Fibroblast of the aortic adventitia (primary cell): Measurements from ENCODE around the gene HLTF. TPM values are rescaled to one million over a fixed set of nuclear protein-coding genes. Genes with fewer than 3 reads are reported as not detected.
"Not testable (repeated sequence)": the region's sequence is repeated elsewhere in the genome, so short reads cannot be mapped to it uniquely, and the experiment has no call there.

Experiments
- DNase-seq: peaks from one replicate; pipeline ENCODE4 v3.0.0-alpha.2; 2010; ENCODE audit warnings: low read depth
- H3K4me3 ChIP-seq: 2 replicates; pipeline ENCODE4 v1.5.1; 2011; ENCODE audit warnings: low read depth, mild to moderate bottlenecking, control low read depth, low read length, moderate library complexity
- CTCF ChIP-seq: IDR thresholded peaks from 2 replicates; pipeline ENCODE4 v1.5.1; 2011; ENCODE audit warnings: mild to moderate bottlenecking, low read length, control low read depth, inconsistent platforms; ENCODE audit not compliant: insufficient read depth
- total RNA-seq: library from RNA; depleted of rRNA; stranded (reverse); fragments of >200 nt; gene quantifications from 2 replicates; pipeline ENCODE4 v1.2.3, GENCODE V29; 2012; ENCODE audit warnings: low replicate concordance

The HLTF gene
- total RNA-seq, 1 donor = 61.4 TPM

GRCh38 chr3:148998297-148998696 lies 88.0 kb downstream of the HLTF start:
- TF ChIP-seq CTCF = no peak
- no peak overlapping the region for H3K4me3 ChIP-seq
- no peak for DNase-seq

GRCh38 chr3:148997623-148998022 lies 88.7 kb downstream of the HLTF start:
- DNase-seq = no peak
- no peak overlapping the region for H3K4me3 ChIP-seq
- TF ChIP-seq CTCF = no peak

GRCh38 chr3:148992635-148993255 lies 93.6 kb downstream of the HLTF start:
- no peak for DNase-seq
- TF ChIP-seq CTCF = no peak
- H3K4me3 ChIP-seq = peak overlapping the region; percentile 74

GRCh38 chr3:148992027-148992634 lies 94.2 kb downstream of the HLTF start:
- TF ChIP-seq CTCF = no peak
- DNase-seq = no peak
- peak overlapping the region; percentile 74 for H3K4me3 ChIP-seq

GRCh38 chr3:148991219-148992026 lies 94.9 kb downstream of the HLTF start, which contains the start of gene GYG1:
Gene GYG1 (plus strand): TSS chr3:148991540. CDS start chr3:148991641, 101 bp downstream.
- TF ChIP-seq CTCF = peak; percentile 18
- DNase-seq = peak; percentile 76

GRCh38 chr3:148990236-148990635 lies 96.1 kb downstream of the HLTF start:
- no peak for DNase-seq
- TF ChIP-seq CTCF = no peak
- H3K4me3 ChIP-seq = no peak overlapping the region

More at GRCh38 chr3:148991219-148992026, 94.9 kb downstream of the HLTF start, which contains the start of gene GYG1:
- H3K4me3 ChIP-seq = peak within 1 kb of the TSS; percentile 74

GRCh38 chr3:148987551-148987950 lies 98.8 kb downstream of the HLTF start:
- not testable (repeated sequence) for H3K4me3 ChIP-seq

More at GRCh38 chr3:148987551-148987950, 98.8 kb downstream of the HLTF start:
- DNase-seq = not testable (repeated sequence)
